Activated CD4-positive, CD25-positive, alpha-beta regulatory T cell (primary cell): Measurements from ENCODE around the gene PGLYRP4.

Experiments used
- DNase-seq, 4 experiments: peaks; one replicate each; lab custom pipeline; 2025; lab: John Stamatoyannopoulos, UW

Gene PGLYRP4

DNA sequence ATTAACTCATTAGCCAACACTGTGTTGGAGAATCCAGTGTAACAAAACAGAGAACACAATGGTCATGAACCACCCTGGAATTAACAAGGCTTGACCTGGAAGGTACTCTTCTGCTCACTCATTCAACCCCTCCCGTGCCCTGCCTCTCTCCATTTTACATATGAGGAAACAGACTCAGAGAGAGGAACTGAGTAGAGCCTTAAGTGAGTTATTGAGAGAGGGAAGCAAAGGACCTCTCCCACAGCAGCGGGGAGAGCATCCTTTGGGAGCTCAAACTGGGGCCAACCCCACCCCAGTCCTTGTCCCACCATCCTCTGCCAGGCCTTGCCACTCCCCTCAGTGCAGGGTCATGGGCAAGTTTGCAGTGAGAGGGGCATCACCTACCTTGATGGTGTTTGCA is 25.4 kb upstream of the PGLYRP4 start:
- no peak for DNase-seq

DNA sequence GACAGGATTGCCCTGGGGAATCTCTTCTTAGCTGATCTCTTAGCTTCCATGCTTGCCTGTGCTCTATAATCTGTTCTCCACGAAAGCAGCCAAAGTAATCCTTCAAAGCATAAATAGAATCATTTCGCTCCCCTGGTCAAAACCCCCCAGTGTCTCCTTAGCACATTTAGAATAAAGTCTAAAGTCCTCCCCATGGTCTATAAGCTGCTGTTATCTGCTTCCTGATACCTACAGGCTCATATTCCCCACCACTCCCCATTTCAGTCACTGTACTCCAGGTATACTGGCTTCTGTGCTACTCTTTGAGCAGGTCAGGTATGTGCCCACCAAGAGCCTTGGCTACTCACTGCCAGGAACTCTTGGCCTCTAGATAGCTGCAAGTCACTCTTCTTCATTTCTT is 23.9 kb upstream of the PGLYRP4 start:
- DNase-seq = no peak

DNA sequence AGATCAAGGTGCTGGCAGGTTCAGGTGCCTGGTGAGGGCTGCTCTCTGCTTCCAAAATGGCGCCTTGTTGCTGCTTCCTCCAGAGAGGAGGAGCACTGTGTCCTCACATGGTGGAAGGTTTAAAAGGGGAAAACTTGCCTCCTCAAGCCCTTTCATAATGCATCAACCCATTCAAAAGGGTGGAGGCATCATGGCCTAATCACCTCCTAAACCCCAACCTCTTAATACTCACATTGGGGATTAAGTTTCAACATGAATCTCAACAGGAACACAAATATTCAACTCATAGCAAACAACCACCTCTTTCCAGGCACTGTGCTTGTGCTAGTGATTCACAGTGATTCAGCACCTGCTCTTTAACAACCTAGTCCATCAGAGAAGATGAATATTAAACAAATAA is 22.6 kb upstream of the PGLYRP4 start:
- DNase-seq = no peak

DNA sequence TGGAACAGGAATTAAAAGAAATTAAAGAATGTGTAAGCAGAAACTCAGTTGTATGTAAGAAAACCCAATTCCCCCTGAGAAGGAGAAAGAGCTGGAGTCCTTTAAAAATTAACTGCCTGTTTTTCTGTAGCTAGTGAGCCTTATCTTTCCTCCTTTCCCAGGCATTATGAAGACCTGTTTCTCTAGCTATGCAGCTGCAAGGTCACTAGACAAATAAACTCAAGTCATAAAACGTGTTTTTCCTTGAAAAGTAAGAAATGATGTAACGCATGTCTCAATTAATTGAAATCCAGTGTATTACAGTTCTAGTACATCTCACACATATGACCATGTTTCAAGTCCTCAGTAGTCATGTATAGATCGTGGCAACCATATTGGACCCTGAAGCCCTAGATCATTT is 21.5 kb upstream of the PGLYRP4 start:
- no peak for DNase-seq

DNA sequence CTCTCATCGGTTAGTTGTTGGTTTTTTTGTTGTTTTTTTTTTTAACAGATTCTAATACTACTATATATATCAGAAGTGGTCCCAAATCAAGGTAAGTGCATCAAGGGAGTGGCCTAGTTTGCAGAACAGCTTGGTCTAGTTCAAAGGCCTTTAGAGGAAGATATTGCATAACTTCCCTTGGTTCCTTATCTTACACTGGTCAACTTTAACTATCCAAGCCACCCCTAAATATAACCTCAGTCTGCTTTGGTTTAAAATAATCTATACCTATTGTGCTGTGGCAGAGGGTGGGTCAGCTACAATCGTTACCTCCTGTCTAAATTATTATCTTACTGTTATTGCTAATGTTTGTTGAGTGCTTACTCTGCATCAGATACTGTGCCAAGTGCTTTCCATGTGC is 19.9 kb upstream of the PGLYRP4 start:
- DNase-seq = no peak

DNA sequence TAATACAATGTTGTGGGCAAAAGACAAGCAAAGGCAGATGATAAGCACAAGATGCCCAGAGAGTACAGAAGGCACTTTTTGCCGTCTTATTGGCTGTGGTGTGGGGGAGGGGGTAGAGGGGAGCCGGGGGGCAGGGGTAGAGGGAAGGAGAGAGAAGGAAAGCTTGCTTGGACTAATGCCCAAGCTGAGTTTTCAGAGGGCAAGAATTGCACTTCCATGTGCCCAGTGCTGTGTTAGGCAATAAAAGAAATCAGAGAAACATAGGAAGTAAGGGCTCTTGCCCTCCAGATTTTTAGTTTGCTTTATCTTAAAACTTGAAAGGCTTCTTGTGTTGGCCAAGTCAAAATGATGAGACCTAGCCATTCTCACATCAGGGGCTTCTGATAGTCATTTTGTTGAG is 18.4 kb upstream of the PGLYRP4 start:
- no peak for DNase-seq

DNA sequence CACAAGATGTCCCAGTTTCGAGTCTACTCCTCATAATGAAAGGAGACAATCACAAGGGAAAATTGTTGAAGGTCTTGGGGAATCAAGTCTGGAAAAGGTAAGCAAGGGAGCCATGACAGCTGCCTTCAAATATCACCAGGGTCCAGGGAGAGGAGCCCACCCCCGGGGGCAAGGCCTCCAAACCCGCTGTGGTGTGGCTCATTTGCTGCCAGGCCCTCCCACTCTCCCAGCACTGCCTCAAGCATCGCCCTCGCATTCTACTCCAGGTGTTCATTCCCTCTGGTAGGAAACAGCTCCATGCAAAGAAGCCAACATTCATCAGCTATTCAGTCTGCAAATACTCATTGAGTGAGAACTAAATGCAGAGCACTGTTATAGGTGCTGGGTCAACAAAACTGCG is 17.6 kb upstream of the PGLYRP4 start:
- DNase-seq = no peak

DNA sequence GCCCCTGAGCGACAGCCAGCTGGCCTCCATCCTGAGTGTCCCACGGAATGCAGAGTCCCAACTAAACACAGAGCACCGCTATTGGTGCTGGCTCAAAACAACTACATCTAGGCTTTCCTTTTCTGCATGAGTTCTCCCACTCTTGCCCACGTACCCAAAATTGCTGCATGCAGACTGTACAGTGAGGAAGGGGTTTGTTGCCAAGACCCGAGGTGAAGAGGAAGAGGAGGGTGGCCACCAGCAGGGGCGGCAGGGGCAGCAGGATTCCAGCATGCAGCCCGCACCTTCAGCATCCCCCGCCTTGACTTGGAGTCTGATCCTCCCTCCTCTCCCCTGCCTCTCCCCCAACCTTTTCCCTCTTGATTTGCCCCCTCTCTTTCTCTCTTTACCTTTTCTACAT is 17.1 kb upstream of the PGLYRP4 start:
- no peak for DNase-seq

DNA sequence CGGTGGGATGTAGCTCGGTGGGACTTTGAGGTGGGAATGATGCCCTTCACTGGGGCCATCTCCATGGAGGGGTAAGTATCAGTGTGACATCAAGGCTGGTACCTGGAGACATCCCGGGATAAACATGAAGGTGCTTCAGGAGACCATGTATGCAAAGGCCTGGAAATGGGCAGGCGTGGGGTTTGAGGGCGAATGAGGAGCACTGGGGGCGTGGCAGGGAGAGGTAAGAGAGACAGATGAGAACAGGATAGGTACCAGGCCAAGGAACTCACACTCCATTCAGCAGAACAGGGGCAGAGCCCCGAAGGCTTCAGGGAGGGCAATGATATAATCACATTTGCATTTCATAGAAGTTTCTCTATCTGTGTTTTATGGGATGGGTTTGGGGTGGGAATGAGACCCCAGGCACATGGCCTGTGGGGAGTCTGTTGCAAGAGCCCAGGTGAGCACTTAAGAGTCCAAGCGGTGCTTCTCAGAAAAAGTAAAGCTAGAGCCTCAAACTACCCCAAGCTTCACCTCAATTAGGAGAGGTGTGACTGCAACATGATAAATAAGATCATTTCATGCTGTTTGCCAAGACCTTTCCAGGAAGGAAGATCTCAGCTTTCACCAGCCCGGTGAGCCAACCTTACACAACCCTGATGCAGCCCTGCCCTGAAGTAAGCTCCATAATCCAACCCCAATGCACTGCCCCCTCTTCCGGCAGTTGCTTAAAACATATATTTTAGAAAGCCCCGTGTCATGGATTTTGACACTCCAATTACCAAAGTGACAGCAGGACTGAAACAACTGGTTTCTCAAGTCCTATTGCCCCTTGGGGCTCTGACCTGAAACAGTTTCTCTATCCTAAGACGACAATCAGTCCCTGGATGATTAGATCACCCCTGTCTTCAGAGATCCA is 16.4 kb upstream of the PGLYRP4 start:
- DNase-seq = no peak

DNA sequence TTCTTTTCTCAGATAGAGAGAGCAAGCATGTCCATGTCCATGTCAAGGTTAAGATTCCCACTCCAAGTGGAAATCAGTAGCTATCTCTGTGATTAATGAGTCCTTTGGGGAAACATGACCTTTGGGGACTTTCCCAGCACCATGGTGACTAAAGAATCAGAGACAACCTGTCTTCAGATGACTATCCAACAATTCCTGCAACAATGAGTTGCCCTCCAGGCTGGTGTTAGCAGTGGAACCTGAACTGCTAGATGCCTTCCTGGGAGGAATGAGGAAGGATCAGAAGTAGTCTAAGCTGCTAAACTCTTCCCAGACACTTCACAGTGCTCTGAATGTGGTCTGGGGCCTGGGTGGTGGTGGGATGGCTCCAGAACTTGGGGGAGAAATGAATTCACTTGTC is 15.5 kb upstream of the PGLYRP4 start:
- DNase-seq = no peak

DNA sequence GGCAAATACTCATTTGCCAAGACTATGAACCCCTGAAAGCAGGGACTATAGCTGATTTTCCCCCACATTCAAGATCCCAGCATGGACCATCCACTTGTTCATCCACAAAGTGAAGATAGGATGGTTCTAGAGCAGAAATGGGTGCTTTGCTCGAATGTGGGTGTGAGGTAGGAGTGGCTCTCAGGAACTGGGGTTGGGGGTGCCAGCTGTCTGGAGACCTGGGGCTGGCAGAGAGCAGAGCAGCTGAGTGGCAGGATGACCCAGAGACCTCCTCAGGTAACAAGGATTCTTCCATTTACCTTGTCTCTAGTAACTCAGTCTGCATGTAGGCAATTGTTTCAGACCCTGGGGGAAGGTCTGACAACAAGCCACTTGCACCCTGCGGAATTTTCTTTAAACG is 15.0 kb upstream of the PGLYRP4 start:
- no peak for DNase-seq

DNA sequence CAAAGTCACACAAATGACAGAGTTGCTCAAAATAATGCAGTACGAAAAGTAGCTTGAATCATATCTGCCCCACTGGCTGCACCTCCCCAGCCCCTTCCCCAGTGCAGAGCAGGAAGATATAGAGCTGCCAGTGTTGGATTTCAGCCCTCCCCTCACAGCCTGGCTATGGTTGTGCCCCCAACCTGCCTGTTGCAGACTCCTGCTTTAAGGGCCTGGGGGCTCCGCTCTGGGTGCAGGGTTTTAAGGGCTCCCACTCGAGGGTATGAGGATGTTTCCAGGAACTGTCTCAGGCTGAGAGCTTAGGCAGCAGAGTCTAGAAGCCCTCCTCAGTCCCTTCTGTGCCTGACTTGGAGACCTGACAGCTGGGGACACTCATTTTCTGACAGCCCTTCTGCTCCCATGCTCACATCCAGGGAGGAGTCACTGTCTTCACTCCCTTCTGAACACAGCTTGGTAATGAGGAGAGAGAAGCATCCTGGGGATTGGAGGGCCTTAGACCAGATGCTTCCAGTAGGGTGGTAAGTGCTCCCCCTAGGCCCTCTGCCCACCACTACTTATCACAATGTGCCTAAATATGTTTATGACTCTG is 13.6 kb upstream of the PGLYRP4 start:
- DNase-seq = no peak

DNA sequence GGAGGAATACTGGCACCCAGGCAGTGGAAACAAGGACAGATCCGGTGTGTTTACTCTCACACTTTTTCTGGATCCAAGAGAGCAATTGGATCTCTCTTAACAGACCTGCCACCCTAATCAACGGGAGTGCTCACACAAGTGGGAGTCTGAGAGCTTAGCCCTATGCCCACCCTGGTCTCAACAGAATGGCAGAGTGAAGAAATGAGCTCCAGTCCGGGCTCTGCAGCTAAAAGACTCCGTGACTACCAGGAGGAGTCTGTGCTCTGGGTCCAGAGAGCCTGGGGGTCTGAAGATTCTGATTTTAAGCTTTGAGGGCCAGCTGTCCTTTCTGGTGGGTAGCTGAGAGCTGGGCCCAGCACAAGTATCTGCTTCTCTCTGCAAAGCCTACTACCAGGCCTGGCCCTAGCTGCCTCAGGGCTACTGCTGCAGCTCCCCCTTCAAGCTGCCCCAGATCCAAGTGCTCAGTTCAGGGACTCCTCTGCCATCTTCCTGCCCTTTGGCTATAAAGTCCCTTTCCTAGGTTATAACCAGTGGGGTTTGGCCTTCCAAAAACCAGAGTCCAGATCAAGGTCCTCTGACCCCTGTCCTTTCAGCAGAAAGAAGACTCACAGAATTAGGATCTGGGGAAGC is 13.0 kb upstream of the PGLYRP4 start:
- no peak for DNase-seq

DNA sequence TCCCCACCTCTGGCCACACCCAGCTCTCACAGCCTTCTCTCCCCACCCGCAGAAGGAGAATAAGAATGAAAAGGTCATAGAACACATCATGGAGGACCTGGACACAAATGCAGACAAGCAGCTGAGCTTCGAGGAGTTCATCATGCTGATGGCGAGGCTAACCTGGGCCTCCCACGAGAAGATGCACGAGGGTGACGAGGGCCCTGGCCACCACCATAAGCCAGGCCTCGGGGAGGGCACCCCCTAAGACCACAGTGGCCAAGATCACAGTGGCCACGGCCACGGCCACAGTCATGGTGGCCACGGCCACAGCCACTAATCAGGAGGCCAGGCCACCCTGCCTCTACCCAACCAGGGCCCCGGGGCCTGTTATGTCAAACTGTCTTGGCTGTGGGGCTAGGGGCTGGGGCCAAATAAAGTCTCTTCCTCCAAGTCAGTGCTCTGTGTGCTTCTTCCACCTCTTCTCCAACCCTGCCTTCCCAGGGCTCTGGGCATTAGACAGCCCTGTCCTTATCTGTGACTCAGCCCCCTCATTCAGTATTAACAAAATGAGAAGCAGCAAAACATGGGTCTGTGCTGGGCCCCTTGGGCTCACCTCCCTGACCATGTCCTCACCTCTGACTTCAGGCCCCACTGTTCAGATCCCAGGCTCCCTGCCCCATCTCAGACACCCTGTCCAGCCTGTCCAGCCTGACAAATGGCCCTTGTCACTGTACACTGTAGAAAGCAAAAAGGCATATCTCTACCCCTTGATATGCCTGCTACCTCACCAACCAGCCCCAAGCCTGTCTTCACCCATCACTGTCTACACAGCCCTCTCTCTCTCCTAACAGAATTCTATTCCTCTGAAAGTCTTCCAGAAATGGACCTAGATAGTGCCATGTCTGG is 12.2 kb upstream of the PGLYRP4 start:
- DNase-seq = no peak

DNA sequence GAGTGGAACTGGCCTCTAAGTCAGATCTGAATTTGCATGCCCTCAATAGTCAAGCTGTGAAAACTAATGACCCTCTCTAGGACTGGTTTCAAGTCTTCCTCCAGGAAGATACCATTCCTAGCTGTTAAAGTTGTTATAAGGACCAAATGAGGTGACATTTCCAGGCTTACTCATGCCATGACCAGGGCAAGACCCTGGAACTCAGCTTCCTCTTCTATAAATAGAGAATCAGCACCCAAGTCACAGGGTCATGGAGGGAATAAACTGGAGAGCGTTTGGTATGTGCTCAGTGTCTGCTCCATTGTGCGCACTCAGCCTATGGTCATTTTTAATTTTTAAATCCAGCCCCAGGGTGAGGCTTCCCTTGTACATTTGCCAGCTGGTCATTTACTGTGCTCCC is 11.5 kb upstream of the PGLYRP4 start:
- no peak for DNase-seq

DNA sequence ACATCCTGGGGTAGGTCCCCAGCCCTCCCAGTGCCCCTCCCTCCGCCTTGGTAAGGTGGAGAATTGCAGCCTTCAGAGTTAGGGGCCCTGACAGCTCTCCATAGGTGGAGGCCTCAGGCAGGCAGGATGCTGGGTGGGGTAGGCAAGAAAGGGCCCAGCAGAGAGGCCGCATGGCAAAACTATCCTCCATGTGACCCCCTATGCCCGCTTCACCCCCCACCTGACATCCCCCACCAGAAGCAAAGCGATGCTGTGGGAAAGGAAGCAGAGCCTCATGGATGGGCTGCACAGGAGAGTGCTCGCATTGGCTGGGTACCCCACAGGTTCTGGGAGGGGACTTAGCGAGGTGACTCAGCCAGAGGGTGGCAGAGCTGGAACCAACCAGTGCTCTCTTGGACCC is 10.6 kb upstream of the PGLYRP4 start:
- no peak for DNase-seq

DNA sequence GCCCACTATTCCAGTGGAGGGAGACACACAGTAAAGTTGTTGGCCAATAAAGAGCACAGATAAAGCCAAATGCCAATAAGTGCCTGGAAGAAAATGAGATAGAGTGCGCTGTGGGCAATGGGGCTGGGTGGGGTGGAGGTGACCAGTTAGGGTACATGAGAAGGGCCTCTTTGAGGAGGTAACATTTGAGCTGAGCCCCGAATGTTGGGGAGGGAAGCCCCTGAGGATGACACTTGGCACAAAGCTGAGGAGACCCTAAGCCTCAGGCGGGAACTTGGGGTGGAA is 10.0 kb upstream of the PGLYRP4 start:
- no peak for DNase-seq

DNA sequence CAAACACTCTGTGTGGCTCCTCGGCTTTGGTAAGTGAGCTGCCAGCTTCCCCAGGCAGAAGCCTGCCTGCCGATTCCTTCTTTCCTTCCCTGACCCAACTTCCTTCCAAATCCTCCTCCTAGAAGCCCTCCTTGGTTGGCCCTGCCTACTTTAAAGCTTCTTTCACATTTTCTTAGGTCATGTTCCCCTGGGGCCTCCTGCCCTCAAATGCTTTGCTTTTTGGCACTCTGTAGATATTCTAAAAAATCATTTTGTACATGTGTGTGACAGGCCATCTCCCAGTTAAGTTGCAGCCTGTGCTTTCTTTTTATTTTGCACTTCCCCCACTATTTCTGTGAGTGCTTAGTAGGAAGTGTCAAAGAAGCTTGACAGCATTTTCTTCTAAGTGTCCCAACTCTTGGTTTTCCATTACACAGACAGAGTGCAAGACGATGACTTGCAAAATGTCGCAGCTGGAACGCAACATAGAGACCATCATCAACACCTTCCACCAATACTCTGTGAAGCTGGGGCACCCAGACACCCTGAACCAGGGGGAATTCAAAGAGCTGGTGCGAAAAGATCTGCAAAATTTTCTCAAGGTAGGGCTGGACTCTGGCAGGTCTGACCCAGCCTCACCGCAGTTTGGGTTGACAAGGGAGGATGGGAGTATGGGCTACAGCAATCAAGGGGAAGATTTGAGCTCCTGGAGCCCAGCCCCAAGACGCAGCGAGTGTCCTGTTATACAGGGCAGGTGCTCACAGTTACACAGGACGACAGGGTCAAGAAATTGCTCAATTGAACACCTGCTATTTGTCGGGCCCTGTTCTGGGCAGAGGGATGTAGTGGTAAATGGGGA is 9.4 kb upstream of the PGLYRP4 start, which contains the start of gene S100A9:
TSS of gene S100A9 (plus strand) at position 2 of the 838 bp plus-strand sequence. CDS start at position 432, 430 bp downstream.
- DNase-seq = no peak

DNA sequence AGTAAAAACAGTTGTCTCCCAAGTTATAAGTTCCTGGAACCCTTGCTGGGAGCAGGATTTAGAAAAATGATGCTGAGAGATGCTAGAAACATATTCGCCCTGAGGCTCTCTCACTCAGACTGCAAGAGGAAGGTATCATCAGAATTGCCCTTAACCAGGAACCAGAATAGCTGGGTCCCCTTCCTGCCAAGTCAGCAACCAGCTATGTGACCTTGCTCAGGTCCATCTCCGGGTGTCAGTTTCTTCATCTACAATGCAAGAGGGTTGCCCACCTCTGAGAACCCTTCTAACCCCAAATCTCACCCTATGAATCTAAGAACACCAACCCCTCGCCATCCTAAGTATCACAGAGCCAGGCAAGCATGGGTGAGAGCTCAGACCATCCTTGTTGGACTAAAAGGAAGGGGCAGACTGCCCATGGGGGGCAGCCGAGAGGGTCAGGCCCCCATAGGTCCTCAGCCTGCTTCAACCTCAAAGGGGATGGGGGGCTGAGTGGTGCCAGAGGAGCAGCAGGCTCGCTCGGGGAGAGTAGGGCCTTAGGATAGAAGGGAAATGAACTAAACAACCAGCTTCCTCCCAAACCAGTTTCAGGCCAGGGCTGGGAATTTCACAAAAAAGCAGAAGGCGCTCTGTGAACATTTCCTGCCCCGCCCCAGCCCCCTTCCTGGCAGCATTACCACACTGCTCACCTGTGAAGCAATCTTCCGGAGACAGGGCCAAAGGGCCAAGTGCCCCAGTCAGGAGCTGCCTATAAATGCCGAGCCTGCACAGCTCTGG is 8.6 kb upstream of the PGLYRP4 start:
- DNase-seq = no peak

DNA sequence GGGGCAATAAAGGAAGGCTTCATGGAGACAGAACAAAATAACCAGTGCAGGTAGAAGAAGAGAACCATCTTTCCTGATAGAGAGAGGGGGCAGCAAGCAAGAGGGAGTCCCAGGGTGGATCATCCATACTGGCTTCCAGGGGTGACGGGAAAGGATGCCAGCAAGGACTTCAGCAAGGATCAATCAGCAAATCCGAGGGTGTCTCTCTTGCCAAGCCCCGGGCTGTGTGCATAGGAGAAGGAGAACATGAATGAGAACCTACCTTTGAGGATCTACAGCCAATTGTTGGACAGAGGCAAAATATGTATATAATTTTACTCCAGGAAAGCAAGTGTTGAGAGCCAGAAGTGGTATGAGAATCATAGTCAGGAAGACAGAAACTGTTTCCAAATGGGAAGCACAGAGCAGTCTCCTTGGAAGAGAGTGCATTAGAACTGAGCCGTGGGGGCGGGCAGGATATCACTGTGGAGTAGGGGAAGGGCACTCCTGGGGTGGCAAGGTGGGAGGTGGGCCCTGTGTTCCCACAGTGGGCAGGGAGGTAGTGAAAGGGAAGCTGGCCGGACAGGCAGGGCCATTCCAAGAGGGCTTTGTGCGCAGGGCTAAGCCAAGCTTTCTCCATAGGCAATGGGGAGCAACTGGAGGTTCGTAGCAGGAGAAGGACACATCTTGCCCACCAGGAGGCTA is 7.9 kb upstream of the PGLYRP4 start:
- DNase-seq = no peak
